GM13976 (cell line): Measurements from ENCODE around the gene VPS8.

Source experiments
- DNase-seq: peaks from one replicate; pipeline ENCODE4 v3.0.0; 2012; ENCODE audit warnings: low spot score
- CTCF ChIP-seq: IDR thresholded peaks from 2 replicates; pipeline ENCODE4 v1.5.1; 2012; ENCODE audit warnings: borderline replicate concordance, mild to moderate bottlenecking; ENCODE audit not compliant: insufficient read depth; ENCODE audit errors: extremely low read depth, missing control alignments, control extremely low read depth
- in situ Hi-C: fragments of 300-500 bp; cut with MboI; formaldehyde crosslinking; loops from one replicate; pipeline ENCODE4 v1.12.0; 2022; ENCODE audit warnings: low sequenced_read_pairs, mixed read lengths, inconsistent platforms; ENCODE audit not compliant: unreplicated experiment

VPS8 gene

GRCh38 chr3:184907681-184908649, 96.0 kb downstream of the VPS8 start:
- in situ Hi-C loops: no loop called here
- TF ChIP-seq CTCF: no peak
- no peak for DNase-seq

DNA sequence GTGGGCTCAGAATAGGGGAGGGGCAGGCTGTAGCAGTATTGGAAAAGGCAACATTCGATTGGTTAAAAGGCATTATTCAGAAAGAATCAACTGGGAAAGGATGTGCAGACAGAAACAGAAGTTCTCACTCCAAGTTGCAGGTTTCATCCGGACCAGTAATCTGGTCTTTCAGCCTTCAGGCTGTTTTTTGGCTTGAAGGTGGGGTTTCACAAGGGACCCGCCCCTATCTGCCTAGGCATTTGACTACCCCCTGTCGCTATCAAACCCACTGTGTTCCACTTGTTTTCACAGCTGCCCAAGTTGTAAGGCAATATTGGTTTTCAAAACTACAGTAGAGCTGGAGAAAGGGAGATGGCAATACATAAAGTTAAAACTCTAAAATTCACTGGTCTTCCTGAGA, 96.9 kb downstream of the VPS8 start:
- in situ Hi-C loops: no loop called here
- DNase-seq: no peak
- TF ChIP-seq CTCF: no peak

DNA sequence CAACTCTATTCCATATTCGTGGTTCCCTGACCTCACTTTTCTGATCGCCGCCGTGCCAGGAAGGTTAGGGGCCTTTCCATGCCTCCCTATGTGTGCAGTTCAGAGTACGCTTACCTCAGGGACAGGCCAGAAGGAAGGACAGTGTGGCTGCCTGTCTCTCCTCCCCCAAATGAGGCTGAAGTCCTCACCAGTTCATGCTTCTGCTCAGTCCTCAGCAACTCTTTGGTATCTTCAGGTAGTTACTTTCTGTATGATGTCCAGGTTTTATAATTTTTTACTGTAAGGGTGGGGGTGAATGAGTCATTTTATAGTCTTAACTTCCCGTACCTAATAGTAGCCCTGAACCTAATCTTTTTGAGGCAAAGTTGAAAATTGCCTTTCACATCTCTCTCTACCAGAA, 98.7 kb downstream of the VPS8 start:
- DNase-seq: no peak
- no peak for TF ChIP-seq CTCF
- in situ Hi-C loops: no loop called here

GRCh38 chr3:184911570-184911969, 99.6 kb downstream of the VPS8 start:
- DNase-seq: no peak
- TF ChIP-seq CTCF: no peak
- in situ Hi-C loops: no loop called here

- in situ Hi-C loops: no loop called here
- no peak for DNase-seq
- no peak for TF ChIP-seq CTCF
Measured at GRCh38 chr3:184912163-184912562, 100.2 kb downstream of the VPS8 start.

GRCh38 chr3:184914628-184915027, 102.7 kb downstream of the VPS8 start:
- no peak for TF ChIP-seq CTCF
- in situ Hi-C loops: no loop called here
- no peak for DNase-seq
